Keratinocyte (primary cell): ENCODE measurements around the gene RBM17.

ENCODE experiments used
- EZH2 ChIP-seq: IDR thresholded peaks from one replicate; pipeline ENCODE4 v1.6.1; 2012; ENCODE audit warnings: inconsistent platforms, mild to moderate bottlenecking, low read length, moderate library complexity
- TF ChIP-seq, protein P1 (sequence below), 3 experiments: IDR thresholded peaks in 1 of 3; conservative IDR thresholded peaks in 1 of 3; optimal IDR thresholded peaks in 1 of 3; 2 replicates in 2 of 3; 3 replicates in 1 of 3; pipeline versions ENCODE3 to v1.5.1; 2011; ENCODE audit warnings: low read length in 3 of 3, mild to moderate bottlenecking in 3 of 3, moderate library complexity in 2 of 3, control low read depth in 1 of 3, inconsistent platforms in 1 of 3; ENCODE audit not compliant: insufficient read depth in 2 of 3; ENCODE audit errors: extremely low read depth in 1 of 3

DNA sequence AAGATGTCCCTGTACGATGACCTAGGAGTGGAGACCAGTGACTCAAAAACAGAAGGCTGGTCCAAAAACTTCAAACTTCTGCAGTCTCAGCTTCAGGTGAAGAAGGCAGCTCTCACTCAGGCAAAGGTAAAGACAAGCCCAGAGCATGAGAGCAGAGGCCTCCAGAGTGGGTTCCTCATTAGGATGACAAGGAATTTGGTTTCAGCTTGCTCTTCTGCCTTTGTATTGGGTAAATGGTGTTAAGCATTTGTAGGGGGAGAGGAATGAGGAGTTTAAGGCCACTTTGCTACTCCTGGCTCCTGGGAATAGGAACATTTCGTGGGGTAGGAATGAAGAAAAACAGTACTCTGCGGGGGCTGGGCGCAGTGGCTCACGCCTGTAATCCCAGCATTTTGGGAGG lies 8.2 kb downstream of the RBM17 start:
- no peak for TF ChIP-seq EZH2
- TF ChIP-seq, protein P1, sequence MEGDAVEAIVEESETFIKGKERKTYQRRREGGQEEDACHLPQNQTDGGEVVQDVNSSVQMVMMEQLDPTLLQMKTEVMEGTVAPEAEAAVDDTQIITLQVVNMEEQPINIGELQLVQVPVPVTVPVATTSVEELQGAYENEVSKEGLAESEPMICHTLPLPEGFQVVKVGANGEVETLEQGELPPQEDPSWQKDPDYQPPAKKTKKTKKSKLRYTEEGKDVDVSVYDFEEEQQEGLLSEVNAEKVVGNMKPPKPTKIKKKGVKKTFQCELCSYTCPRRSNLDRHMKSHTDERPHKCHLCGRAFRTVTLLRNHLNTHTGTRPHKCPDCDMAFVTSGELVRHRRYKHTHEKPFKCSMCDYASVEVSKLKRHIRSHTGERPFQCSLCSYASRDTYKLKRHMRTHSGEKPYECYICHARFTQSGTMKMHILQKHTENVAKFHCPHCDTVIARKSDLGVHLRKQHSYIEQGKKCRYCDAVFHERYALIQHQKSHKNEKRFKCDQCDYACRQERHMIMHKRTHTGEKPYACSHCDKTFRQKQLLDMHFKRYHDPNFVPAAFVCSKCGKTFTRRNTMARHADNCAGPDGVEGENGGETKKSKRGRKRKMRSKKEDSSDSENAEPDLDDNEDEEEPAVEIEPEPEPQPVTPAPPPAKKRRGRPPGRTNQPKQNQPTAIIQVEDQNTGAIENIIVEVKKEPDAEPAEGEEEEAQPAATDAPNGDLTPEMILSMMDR (optimal IDR thresholded peaks at IDR 0.05 in 1 of 3, IDR thresholded peaks at IDR 0.05 in 1 of 3, conservative IDR thresholded peaks at IDR 0.05 in 1 of 3; ENCODE audit: extremely low read depth in 1 of 3, insufficient read depth in 2 of 3, low read length in 3 of 3), result no peak
